H1 (cell line): Measurements from ENCODE around the gene ITPKC. TPM values are rescaled to one million over a fixed set of nuclear protein-coding genes. Genes with fewer than 3 reads are reported as not detected.

ENCODE experiments used
- CHD7 ChIP-seq: fragments of 300-600 bp; sonication (generic); IDR thresholded peaks from 2 replicates; pipeline ENCODE4 v1.7.1; 2012; ENCODE audit warnings: low read length, moderate library complexity, mild to moderate bottlenecking, inconsistent platforms; ENCODE audit not compliant: insufficient replicate concordance
- PHF8 ChIP-seq: fragments of 200-600 bp; sonication (generic); conservative IDR thresholded peaks from 2 replicates; pipeline ENCODE4 v1.7.1; 2012; ENCODE audit warnings: low read depth, mild to moderate bottlenecking, inconsistent platforms, low read length, moderate library complexity
- RNF2 ChIP-seq: fragments of 200-900, 300-1000 bp; sonication (generic); IDR thresholded peaks from 2 replicates; pipeline ENCODE4 v1.7.1; 2016; ENCODE audit warnings: borderline replicate concordance, low read depth, mild to moderate bottlenecking, antibody characterized with exemption, low read length; ENCODE audit not compliant: poor library complexity, severe bottlenecking; ENCODE audit errors: missing control alignments
- SUZ12 ChIP-seq: fragments of 200-600 bp; sonication (generic); IDR thresholded peaks from 2 replicates; pipeline ENCODE4 v1.6.1; 2012; ENCODE audit warnings: mild to moderate bottlenecking, inconsistent platforms, low read length, moderate library complexity, mixed read lengths
- YY1 ChIP-seq: IDR thresholded peaks from 2 replicates; pipeline ENCODE4 v1.6.1; 2011; ENCODE audit warnings: low read depth, mild to moderate bottlenecking, low read length
- polyA plus RNA-seq, 7 experiments: library from polyadenylated mRNA; depleted of rRNA in 3 of 7; stranded (reverse) in 5 of 7; unstranded in 2 of 7; fragments of >200 nt in 5 of 7; fragments of 200-250 nt in 2 of 7; gene quantifications; 1 replicate in 5 of 7; 2 replicates in 1 of 7; 4 replicates in 1 of 7; pipeline versions ENCODE4 v1.2.1 to v1.2.3, GENCODE V29; 2011 to 2013; ENCODE audit warnings: missing spikeins in 2 of 7, mixed read lengths in 2 of 7
- total RNA-seq: library from RNA; stranded (reverse); fragmentation: NEBNext Ultra II Directional; extraction: Animal tissue kit (Norgen Biotek cat#: 25700); gene quantifications from 2 replicates; pipeline ENCODE4 v1.2.1, GENCODE V29; 2021

Gene ITPKC
- total and polyA plus RNA-seq, 2 of the 8 experiments (the other 6 are each of a cell fraction or from before 2014, with no cell fraction given) = 5.2 to 8.9 TPM

- TF ChIP-seq SUZ12 = no peak
- no peak for TF ChIP-seq PHF8
- TF ChIP-seq RNF2 = no peak
- TF ChIP-seq CHD7 = no peak
- TF ChIP-seq YY1 = no peak
Observed at GRCh38 chr19:40775632-40776022, 58.7 kb downstream of the ITPKC start (continued).
